ENCODE results near the gene HNRNPC. TPM values are rescaled to one million over a fixed set of nuclear protein-coding genes. Genes with fewer than 3 reads are reported as not detected.

Gene HNRNPC
- total RNA-seq, 1 experiment from 2014 or later: 1,062 TPM

DNA sequence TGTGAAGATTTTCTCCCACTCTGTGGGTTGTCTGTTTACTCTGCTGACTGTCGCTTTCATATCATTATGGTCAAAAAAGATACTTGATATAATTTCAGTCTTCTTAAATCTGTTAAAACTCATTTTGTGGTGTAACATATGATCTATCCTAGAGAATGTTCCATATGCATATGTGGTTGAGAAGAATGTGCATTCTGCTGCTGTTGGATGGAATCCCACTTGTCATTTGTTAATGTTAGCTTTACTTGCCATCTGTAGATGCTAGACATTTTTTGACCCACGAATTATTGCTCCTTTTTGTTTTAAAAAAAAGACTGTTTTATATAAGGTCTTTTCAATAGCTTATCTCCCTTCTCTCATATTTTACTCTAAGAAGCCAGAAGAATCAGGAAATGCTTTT, 87.1 kb downstream of the HNRNPC start:
- H2BK5ac ChIP-seq (ENCODE audit: insufficient read length, low read length): no peak overlapping the region
- WGBS (ENCODE audit: extremely low coverage, insufficient read length, low lambda C conversion rate): no CpG with 5 or more reads among the region's 2 CpGs
- H2BK120ac ChIP-seq (ENCODE audit: low read depth, low read length, poor library complexity, severe bottlenecking): no peak overlapping the region
- Mint-ChIP-seq H3K4me3 (no peak overlapping the region), H3K27me3 (ENCODE audit: low read depth) (peaks cover 7% of the 10 kb centered on the region), H3K36me3 (ENCODE audit: insufficient read depth in 1 of 3, low read depth in 3 of 3) (no peaks in the 10 kb centered on the region; a peak in 2 of 7 replicates), H3K4me1 (no peaks in the 10 kb centered on the region), H3K9me3 (peaks cover 4 to 6% of the 10 kb centered on the region in 2 experiments; a peak in 4 of 5 replicates), H3K27ac (no peak overlapping the region)
- H3K27ac ChIP-seq (ENCODE audit: insufficient read length, low read depth, low read length): no peak overlapping the region
- H3K27me3 ChIP-seq (ENCODE audit: insufficient read depth, low read length): no peaks in the 10 kb centered on the region
- H2BK20ac ChIP-seq (ENCODE audit: low read depth, low read length, poor library complexity, severe bottlenecking): no peak overlapping the region
- H3K9ac ChIP-seq (ENCODE audit: extremely low read depth, insufficient read length, low read length): no peak overlapping the region
- no peak overlapping the region for H4K8ac ChIP-seq (replicated peaks; ENCODE audit: insufficient read length, low read depth, low read length)
- no peaks in the 10 kb centered on the region for H3K79me2 ChIP-seq (ENCODE audit: insufficient read depth, low read length)
- no peaks in the 10 kb centered on the region for H3K79me1 ChIP-seq (ENCODE audit: insufficient read depth, low read depth, low read length, poor library complexity, severe bottlenecking)
- no peaks in the 10 kb centered on the region for H3K9me3 ChIP-seq (ENCODE audit: control insufficient read depth, low read depth, low read length)
- H3K4me2 ChIP-seq (ENCODE audit: insufficient read depth, insufficient read length, low read length): no peak overlapping the region
- no peak overlapping the region for H3K18ac ChIP-seq (ENCODE audit: insufficient read length, low read depth, low read length)
- no peaks in the 10 kb centered on the region for H3K23me2 ChIP-seq (ENCODE audit: insufficient read length, low read depth, low read length, poor library complexity, severe bottlenecking)
- no peak overlapping the region for H3T11ph ChIP-seq (ENCODE audit: low read length)
- no peak overlapping the region for H3K4ac ChIP-seq (ENCODE audit: low read depth, low read length)
- no peaks in the 10 kb centered on the region for H3K4me1 ChIP-seq (ENCODE audit: insufficient read depth, low read length)
- no peak overlapping the region for H2BK12ac ChIP-seq (ENCODE audit: insufficient read length, low read depth, low read length)
- no peak overlapping the region for H4K5ac ChIP-seq (ENCODE audit: insufficient read length, low read depth, low read length)
- H2BK15ac ChIP-seq (ENCODE audit: low read depth, low read length): no peak overlapping the region
- no peak overlapping the region for H2AFZ ChIP-seq (ENCODE audit: low read length)
- H4K91ac ChIP-seq (ENCODE audit: insufficient read length, low read depth, low read length): no peak overlapping the region
- H4K20me1 ChIP-seq (ENCODE audit: control insufficient read depth, insufficient read depth, insufficient read length): no peaks in the 10 kb centered on the region
- TF ChIP-seq, protein P1, sequence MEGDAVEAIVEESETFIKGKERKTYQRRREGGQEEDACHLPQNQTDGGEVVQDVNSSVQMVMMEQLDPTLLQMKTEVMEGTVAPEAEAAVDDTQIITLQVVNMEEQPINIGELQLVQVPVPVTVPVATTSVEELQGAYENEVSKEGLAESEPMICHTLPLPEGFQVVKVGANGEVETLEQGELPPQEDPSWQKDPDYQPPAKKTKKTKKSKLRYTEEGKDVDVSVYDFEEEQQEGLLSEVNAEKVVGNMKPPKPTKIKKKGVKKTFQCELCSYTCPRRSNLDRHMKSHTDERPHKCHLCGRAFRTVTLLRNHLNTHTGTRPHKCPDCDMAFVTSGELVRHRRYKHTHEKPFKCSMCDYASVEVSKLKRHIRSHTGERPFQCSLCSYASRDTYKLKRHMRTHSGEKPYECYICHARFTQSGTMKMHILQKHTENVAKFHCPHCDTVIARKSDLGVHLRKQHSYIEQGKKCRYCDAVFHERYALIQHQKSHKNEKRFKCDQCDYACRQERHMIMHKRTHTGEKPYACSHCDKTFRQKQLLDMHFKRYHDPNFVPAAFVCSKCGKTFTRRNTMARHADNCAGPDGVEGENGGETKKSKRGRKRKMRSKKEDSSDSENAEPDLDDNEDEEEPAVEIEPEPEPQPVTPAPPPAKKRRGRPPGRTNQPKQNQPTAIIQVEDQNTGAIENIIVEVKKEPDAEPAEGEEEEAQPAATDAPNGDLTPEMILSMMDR (conservative IDR thresholded peaks at IDR 0.05): no peak
- no peak overlapping the region for H2AK5ac ChIP-seq (ENCODE audit: insufficient read length, low read length)
- H3K56ac ChIP-seq (ENCODE audit: insufficient read length, low read depth, low read length): no peak overlapping the region
- H3K23ac ChIP-seq (ENCODE audit: insufficient read length, low read depth, low read length): no peak overlapping the region
- no peak for DNase-seq
- H3K14ac ChIP-seq (ENCODE audit: insufficient read depth, low read length): no peak overlapping the region

All from H9 (cell line).